Lower leg skin (tissue), 3 donors: ENCODE measurements around the gene GATB.

Source experiments
- POLR2A ChIP-seq, 2 donors: fragments of 450-650 bp; IDR thresholded peaks; one replicate each; pipeline ENCODE4 v1.6.1; 2016 to 2017; ENCODE audit warnings: antibody characterized with exemption in 2 of 2, mild to moderate bottlenecking in 1 of 2, moderate library complexity in 1 of 2
- TF ChIP-seq, protein P1 (sequence below), 3 donors: fragments of 450-650 bp; IDR thresholded peaks; one replicate each; pipeline ENCODE4 v1.5.1; 2016; ENCODE audit warnings: antibody characterized with exemption in 3 of 3, mild to moderate bottlenecking in 3 of 3, moderate library complexity in 2 of 3

DNA sequence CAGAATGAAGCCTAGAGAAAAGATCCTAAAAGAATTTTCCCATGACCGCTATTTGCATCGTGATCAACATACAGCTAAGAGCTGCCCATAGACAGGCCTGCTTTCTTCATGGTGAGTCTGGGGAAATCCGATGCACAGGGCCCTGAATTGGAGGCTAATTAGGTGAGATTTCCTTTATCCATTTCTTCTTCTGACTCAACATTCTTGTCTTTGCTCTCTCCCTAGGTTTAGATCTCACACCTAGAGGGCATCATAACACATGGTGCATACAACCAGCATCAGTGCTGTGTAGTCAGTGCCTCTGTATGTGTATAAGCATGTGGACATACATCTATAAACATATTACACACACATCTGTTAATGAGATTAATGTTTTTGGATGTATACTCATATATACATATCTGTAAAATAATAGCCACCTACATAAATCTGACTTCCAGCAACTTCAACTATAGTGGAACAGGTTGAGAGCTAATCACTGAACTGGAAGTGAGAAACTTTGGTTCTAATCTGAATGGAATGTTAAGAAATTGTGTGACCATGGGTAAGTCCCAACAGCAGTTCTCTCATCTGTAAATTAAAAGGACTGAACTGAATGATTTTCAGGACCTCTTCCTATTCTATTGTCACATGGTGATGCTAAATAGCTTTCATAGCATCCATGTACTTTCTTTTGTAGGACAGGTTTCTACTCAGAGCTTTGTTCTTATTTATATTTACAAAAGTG is 17.5 kb downstream of the GATB start:
- TF ChIP-seq, protein P1, sequence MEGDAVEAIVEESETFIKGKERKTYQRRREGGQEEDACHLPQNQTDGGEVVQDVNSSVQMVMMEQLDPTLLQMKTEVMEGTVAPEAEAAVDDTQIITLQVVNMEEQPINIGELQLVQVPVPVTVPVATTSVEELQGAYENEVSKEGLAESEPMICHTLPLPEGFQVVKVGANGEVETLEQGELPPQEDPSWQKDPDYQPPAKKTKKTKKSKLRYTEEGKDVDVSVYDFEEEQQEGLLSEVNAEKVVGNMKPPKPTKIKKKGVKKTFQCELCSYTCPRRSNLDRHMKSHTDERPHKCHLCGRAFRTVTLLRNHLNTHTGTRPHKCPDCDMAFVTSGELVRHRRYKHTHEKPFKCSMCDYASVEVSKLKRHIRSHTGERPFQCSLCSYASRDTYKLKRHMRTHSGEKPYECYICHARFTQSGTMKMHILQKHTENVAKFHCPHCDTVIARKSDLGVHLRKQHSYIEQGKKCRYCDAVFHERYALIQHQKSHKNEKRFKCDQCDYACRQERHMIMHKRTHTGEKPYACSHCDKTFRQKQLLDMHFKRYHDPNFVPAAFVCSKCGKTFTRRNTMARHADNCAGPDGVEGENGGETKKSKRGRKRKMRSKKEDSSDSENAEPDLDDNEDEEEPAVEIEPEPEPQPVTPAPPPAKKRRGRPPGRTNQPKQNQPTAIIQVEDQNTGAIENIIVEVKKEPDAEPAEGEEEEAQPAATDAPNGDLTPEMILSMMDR (IDR thresholded peaks at IDR 0.05): no peak
- no peak for TF ChIP-seq POLR2A (IDR thresholded peaks at IDR 0.05)
